Endothelial cell (in vitro differentiated cells): ENCODE measurements around the gene XRRA1. TPM values are rescaled to one million over a fixed set of nuclear protein-coding genes. Genes with fewer than 3 reads are reported as not detected.

ENCODE experiments used
- DNase-seq: peaks from one replicate; pipeline ENCODE4 v3.0.0; 2021; ENCODE audit warnings: low spot score
- H3K27ac Mint-ChIP-seq: one replicate; pipeline ENCODE4 v1.8.0; 2021; ENCODE audit warnings: mixed read lengths, inconsistent platforms; ENCODE audit not compliant: unreplicated experiment
- H3K27me3 Mint-ChIP-seq: one replicate; pipeline ENCODE4 v1.8.0; 2021; ENCODE audit warnings: mild to moderate bottlenecking, moderate library complexity, mixed read lengths, inconsistent platforms; ENCODE audit not compliant: unreplicated experiment
- H3K36me3 Mint-ChIP-seq: one replicate; pipeline ENCODE4 v1.8.0; 2021; ENCODE audit warnings: mild to moderate bottlenecking, low read depth, mixed read lengths, inconsistent platforms; ENCODE audit not compliant: unreplicated experiment
- H3K4me1 Mint-ChIP-seq: one replicate; pipeline ENCODE4 v1.8.0; 2021; ENCODE audit warnings: mild to moderate bottlenecking, mixed read lengths, inconsistent platforms; ENCODE audit not compliant: unreplicated experiment
- H3K4me3 Mint-ChIP-seq: one replicate; pipeline ENCODE4 v1.8.0; 2021; ENCODE audit warnings: mild to moderate bottlenecking, mixed read lengths, inconsistent platforms; ENCODE audit not compliant: unreplicated experiment
- H3K9me3 Mint-ChIP-seq: one replicate; pipeline ENCODE4 v1.8.0; 2021; ENCODE audit warnings: mixed read lengths, inconsistent platforms; ENCODE audit not compliant: unreplicated experiment
- total RNA-seq: library from RNA; stranded (reverse); fragmentation: NEBNext Ultra II Directional; extraction: Animal tissue kit (Norgen Biotek cat#: 25700); gene quantifications from one replicate; pipeline ENCODE4 v1.2.1, GENCODE V29; 2021; ENCODE audit not compliant: unreplicated experiment
- TF ChIP-seq, protein P1 (sequence below): fragments of 200-600 bp; sonication (generic); IDR thresholded peaks from one replicate; pipeline ENCODE4 v1.5.0; 2021; ENCODE audit warnings: antibody characterized with exemption; ENCODE audit not compliant: unreplicated experiment

The XRRA1 gene
- total RNA-seq, 1 donor from 2014 or later = 8.0 TPM

DNA sequence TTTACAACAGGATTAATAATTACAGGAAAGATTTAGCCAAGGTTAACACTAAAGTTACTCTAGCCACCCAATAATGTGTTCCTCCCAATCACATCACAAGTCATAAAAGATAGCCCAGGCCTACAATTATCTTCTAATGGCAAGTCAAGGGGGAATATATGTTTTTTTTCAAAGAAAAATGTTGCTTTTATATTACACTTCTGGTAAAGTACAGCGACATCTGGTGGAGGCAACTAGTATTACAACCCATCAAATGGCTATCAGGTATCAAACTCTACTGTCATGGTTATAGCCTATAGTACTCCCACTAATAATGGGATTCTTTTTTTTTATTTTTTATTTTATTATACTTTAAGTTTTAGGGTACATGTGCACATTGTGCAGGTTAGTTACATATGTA is 71.8 kb downstream of the XRRA1 start:
- H3K36me3 Mint-ChIP-seq = peaks cover 43% of the 10 kb centered on the region
- H3K27ac Mint-ChIP-seq = no peak overlapping the region
- H3K4me3 Mint-ChIP-seq = peak overlapping the region; percentile 49
- no peaks in the 10 kb centered on the region for H3K4me1 Mint-ChIP-seq
- no peak for DNase-seq
- H3K9me3 Mint-ChIP-seq = no peaks in the 10 kb centered on the region
- TF ChIP-seq, protein P1, sequence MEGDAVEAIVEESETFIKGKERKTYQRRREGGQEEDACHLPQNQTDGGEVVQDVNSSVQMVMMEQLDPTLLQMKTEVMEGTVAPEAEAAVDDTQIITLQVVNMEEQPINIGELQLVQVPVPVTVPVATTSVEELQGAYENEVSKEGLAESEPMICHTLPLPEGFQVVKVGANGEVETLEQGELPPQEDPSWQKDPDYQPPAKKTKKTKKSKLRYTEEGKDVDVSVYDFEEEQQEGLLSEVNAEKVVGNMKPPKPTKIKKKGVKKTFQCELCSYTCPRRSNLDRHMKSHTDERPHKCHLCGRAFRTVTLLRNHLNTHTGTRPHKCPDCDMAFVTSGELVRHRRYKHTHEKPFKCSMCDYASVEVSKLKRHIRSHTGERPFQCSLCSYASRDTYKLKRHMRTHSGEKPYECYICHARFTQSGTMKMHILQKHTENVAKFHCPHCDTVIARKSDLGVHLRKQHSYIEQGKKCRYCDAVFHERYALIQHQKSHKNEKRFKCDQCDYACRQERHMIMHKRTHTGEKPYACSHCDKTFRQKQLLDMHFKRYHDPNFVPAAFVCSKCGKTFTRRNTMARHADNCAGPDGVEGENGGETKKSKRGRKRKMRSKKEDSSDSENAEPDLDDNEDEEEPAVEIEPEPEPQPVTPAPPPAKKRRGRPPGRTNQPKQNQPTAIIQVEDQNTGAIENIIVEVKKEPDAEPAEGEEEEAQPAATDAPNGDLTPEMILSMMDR = peak; percentile 88
- no peaks in the 10 kb centered on the region for H3K27me3 Mint-ChIP-seq

DNA sequence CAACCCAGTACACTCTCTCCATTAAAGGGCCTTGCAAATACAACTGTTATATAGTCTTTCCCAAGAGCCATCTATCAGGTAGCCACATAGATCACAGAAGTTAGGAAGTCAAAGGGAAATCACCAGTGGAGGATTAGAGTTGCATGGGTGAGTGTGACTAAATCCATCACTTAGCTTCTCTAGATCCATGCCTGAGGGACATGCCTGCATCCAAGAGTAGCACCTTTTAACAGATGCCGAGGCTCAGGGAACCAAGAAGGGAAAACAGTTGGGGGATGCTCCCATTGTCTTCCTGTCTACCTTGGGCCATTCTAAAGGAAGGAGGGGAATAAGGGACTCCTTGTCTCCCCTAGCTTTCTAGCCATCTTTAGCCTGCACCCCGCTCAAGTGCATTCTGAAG is 77.9 kb downstream of the XRRA1 start:
- TF ChIP-seq, protein P1 = no peak
- Mint-ChIP-seq H3K9me3 (peaks cover 27% of the 10 kb centered on the region), H3K4me3 (peak overlapping the region; percentile 87)

DNA sequence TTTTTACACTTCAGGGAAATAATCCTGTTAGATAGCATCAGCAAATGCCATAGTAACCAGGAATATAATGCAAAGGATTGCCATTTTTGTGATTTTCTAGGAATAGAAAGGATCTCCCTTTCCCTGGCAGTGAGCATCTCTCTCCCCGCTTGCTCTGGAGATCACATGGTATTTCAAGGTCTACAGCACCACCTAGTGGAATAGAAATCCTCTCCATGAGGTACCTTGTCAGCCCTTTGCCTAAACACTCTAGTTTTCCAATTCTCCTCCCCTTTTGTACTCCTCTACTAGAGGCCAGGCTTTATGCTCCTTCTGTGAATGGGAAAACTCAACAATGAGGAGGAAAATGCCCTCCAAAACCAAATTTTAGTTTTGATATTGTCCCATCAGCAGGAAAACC is 78.4 kb downstream of the XRRA1 start:
- Mint-ChIP-seq H3K4me3 (peak overlapping the region; percentile 72), H3K36me3 (peaks cover 88% of the 10 kb centered on the region), H3K27me3 (no peaks in the 10 kb centered on the region), H3K27ac (no peak overlapping the region), H3K4me1 (no peaks in the 10 kb centered on the region), H3K9me3 (peaks cover 27% of the 10 kb centered on the region)
- DNase-seq = no peak
- TF ChIP-seq, protein P1 = no peak

More for the DNA sequence above, 77.9 kb downstream of the XRRA1 start:
- Mint-ChIP-seq H3K4me1 (no peaks in the 10 kb centered on the region), H3K27me3 (no peaks in the 10 kb centered on the region), H3K36me3 (peaks cover 88% of the 10 kb centered on the region), H3K27ac (no peak overlapping the region)
- no peak for DNase-seq

DNA sequence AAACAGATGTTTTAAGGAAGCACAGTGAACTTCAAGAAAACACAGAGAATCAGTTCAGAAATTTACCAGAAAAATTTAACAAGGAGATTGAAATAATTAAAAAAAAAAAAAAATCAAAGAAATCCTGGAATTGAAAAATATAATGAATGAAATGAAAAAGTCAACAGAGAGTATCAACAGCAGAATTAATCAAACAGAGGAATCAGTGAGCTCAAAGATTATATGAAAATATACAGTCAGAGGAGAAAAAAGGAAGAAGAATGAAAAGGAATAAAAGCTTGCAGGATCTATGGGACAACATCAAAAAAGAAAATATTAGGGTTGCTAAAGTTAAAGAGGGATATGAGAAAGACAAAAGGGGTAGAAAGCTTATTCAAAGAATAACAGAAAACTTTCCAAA is 82.3 kb downstream of the XRRA1 start:
- Mint-ChIP-seq H3K27me3 (peaks cover 2% of the 10 kb centered on the region), H3K4me3 (peak overlapping the region; percentile 48), H3K9me3 (peaks cover 22% of the 10 kb centered on the region), H3K4me1 (no peaks in the 10 kb centered on the region), H3K27ac (no peak overlapping the region), H3K36me3 (peaks cover 88% of the 10 kb centered on the region)
- no peak for DNase-seq
- TF ChIP-seq, protein P1 = no peak

DNA sequence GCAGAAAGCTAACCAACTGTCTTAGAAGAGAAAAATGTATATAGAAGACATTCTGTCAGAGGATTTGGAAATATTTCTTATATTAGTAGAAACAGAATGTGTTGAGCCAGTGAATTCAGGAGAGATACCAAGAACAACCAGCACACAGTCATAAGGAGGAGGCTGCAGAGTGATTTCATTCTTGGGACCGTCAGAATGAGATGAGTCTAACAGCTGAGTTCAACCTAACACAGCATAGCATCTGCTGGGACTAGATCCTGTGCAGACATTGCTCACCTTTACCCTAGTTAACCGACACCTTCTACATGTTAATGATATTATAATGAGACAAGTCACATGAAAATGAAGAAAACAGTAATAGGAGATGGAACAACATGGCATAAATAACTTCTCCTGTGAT is 85.5 kb downstream of the XRRA1 start:
- Mint-ChIP-seq H3K27ac (no peak overlapping the region), H3K36me3 (peaks cover 87% of the 10 kb centered on the region), H3K9me3 (peaks cover 12% of the 10 kb centered on the region), H3K4me3 (peak overlapping the region; percentile 60), H3K4me1 (no peaks in the 10 kb centered on the region), H3K27me3 (peaks cover 5% of the 10 kb centered on the region)
- TF ChIP-seq, protein P1 = no peak
- DNase-seq = no peak
